ENCODE results near the gene SSUH2.
A peak's percentile ranks its signal among the peaks of the same experiment; 100 is the strongest.

The SSUH2 gene

DNA sequence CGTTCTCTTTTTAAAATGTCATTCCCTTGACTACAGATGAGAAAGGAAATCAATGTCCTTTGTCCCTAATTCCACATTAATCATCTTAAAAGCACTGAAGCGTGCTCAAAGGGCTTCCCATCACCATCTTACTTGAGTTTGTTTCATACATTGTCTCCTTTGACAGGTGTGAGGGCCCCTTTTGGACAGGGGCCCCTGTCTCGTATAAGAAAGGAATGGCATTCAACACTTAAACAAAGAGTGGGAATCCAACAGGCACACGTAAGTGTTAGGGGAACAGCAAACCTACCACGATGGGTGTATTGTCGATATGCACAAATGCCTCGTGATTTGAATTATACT, 5.0 kb downstream of the SSUH2 start:
- no peak for FAIRE-seq
- no peak for DNase-seq (ENCODE audit: insufficient read length, low spot score)
- no peak for TF ChIP-seq POLR2A (IDR thresholded peaks at IDR 0.05; ENCODE audit: low read depth, low read length)

DNA sequence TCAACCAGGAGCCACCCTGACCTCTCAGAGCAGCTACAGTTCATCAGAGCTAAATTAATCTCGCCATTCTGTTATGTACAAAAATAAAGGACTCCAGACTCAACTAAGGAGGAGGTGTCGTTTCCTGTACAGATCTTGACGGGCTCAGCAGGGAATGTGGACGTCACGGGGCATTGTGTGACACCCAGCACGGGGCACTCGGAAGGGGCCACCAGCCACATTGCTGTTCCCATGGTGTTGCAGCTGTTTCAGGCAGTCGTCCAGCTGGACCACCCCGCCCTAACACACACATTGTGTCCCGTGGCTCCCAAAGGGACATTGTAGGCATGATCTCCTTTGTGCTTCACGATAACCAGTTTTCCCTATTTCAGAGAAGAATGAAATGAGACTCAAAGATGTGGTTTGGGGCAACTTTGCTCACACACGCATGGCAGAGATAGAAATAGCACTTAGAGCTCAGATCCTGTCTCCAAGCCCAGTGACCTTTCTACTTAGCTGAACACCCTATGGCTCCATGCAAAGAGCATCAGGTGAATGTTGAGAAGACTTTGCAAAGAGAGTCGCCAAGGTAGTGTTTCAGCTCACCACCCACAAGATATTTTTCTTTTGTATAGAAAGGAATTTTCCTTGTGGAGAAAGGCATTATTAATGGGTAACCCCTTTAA, 5.5 kb downstream of the SSUH2 start:
- DNase-seq (ENCODE audit: insufficient read length, low spot score) (no peak), FAIRE-seq (no peak)
- TF ChIP-seq POLR2A (IDR thresholded peaks at IDR 0.05; ENCODE audit: low read depth, low read length), result no peak

DNA sequence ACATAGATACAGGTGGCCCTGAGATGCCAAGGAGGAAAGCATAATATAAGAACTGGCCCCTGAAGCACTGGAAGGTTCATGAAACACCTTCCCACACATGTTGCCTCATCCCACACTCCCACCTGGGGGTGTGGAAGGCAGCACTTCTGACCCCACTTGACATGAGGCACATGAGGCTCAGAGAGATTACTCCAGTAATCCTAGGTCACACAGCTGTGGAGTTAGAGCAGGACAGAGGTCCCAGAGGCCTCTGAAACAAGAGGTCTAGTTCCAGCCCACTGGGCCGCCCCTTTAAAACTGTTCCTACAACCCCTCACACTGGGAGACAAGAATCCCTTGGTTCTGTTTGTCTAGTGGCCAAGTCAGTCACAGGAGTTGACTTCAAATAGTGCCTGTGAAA, 7.2 kb downstream of the SSUH2 start:
- no peak for FAIRE-seq
- no peak for DNase-seq (ENCODE audit: insufficient read length, low spot score)
- TF ChIP-seq POLR2A (IDR thresholded peaks at IDR 0.05; ENCODE audit: low read depth, low read length), result no peak

DNA sequence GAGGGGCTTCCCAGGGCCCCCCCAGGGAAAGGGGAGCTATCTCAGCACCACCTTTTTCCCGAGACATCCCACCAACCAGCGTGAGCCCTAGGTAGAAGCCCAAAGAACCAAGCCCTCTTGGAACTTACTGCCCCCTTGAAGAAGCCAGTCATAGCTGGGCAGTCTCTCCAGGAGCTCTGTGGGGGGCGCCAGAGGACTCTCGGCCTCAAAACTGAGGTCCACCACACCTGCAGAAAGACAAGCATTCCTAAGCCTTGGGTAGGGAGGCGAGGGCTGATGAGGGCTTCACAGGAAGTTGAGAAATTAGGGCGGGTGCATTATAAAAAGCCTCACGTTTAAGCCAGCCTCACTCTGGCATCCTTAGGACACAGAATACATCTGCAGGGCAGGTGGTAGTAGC, 9.0 kb downstream of the SSUH2 start:
- DNase-seq (ENCODE audit: insufficient read length, low spot score), result no peak
- no peak for TF ChIP-seq POLR2A (IDR thresholded peaks at IDR 0.05; ENCODE audit: low read depth, low read length)
- no peak for FAIRE-seq

DNA sequence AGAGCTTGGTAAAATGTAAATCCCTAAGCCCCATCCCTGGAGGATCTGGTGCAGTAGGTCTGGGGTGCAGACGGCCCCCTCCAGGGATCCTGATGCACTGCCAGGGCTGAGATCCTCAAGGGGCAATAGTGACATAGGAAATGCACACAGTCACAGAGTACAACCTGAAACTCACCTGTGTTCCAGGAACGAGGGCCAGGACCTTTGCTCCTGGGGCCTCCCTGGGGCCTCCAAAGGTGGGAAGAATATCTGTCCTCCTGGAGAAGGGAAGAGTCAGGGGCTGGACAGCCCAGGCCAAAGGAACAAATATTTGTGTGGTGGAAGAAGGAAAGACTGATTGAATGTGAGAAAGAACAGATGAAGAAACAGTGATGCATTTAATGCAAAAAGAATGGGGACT, 9.5 kb downstream of the SSUH2 start:
- no peak for TF ChIP-seq POLR2A (IDR thresholded peaks at IDR 0.05; ENCODE audit: low read depth, low read length)
- DNase-seq (ENCODE audit: insufficient read length, low spot score) (no peak), FAIRE-seq (no peak)

DNA sequence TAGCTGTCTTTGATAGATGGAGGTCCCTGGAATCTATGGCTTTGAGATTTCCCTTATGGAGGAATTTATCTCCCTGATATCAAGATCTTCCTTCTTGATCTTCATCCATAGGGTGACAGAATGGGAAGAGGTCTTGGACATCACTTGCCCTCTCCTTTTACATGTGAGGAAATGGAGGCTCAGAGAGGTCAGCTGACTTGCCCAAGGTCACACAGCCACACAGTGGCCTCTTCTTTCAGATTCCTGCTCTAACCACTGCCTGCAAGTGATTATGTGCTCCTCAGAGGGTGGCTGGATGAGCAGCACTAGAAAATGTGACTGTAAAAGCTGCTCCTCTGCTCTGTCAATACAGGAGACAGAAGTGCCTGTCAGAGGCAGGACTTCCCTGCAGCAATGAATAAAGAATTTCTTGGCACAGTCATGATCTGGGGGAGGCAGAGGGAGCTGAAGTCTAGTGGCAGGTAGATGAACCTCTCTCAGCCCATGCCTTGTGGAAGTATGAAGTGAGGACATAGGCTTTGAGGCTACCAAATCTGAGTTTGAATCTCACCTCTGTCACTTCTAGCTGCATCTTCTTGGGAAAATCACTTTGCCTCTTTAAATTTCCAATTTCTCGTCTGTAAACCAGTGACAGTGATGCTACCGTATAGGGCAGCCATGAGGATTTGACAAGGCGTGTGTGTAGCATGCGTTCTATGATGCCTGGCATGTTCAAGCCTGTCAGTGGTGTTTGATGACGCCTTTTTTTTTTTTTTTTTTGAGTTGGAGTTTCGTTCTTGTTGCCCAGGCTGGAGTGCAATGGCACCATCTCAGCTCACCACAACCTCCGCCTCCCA, 12.0 kb downstream of the SSUH2 start:
- DNase-seq (ENCODE audit: insufficient read length, low spot score) (no peak), FAIRE-seq (no peak)
- TF ChIP-seq POLR2A (IDR thresholded peaks at IDR 0.05; ENCODE audit: low read depth, low read length), result no peak

DNA sequence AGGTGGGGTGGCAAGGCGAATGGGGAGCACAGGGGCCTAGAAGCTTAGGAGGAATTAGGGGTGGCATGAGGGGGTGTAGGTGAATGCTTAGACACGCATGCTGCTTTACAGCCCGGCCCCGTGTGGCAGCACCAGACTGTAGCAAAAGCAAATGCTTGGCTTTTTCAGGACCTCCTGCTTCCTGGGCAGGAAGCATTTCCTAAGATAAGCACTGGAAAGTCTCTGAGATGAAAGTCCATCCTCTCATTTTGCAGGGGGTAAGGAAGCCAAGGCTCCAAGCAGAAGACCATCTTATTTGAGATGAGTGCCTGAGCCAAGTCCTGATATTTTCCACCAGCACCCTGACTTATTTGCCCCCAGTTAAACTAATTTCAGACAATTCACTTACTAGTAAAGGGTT, 12.9 kb downstream of the SSUH2 start:
- no peak for DNase-seq (ENCODE audit: insufficient read length, low spot score)
- TF ChIP-seq POLR2A (IDR thresholded peaks at IDR 0.05; ENCODE audit: low read depth, low read length), result no peak
- FAIRE-seq, result no peak

DNA sequence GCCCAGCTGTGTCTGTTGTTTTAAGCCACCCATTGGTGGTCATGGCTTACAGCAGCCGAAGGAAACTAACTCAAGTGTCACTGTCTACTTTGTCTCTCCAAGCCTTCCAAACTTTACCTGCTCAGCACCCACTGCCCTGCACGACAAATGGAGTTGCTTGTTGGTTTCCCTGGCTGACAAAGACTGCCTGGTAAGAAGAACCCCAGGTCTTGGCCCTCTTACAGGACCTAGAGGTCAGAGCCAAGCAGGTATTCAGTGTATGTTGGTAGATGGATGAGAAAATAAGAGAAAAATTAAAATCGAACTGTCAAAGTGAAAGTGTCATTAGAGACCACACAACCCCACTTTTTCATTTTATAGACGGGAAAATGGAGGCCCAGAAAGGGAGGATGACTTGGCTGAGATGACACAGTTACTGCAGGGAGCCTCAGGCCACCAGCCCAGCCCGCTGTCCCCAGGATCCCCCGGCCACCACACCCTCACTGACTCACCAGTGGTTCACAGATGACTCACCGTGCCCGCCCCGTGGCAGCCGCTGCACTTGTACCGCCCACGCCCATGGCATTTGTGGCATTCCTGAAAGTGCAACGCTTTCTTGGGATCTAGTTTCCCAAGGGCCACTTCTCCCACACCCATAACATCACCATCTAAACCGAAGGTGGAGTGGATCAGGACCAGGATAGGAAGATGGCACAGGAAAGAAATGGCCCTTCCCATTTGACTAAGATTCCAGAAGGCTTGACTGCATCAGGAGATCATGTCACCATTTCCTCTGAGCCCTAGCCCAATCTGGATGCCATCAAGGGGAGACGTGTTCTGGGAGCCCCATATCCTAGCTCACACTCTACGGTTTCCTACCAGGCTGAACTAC, 15.2 kb downstream of the SSUH2 start:
- no peak for TF ChIP-seq POLR2A (IDR thresholded peaks at IDR 0.05; ENCODE audit: low read depth, low read length)
- FAIRE-seq (peak; percentile 38), DNase-seq (ENCODE audit: insufficient read length, low spot score) (peak; percentile 87)

DNA sequence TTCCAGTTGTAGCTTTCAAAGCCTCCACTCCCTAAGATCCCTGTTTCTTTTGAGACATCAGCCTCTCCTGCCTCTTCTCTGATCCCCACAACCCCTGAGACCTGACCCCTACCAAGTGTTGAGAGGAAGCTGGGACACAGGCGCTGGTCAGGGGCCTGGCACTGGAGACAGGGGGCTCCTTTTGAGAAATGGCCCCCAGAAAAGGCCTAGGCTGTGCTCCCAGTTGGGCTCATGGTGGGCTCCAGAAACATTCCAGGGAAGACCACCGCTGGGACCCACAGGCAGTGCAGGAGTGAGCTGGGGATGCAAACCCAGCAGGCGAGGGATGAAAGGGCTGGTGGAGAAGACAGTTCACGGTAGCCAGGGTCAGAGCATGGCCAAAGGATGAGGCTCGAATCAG, 16.6 kb downstream of the SSUH2 start:
- no peak for FAIRE-seq
- TF ChIP-seq POLR2A (IDR thresholded peaks at IDR 0.05; ENCODE audit: low read depth, low read length), result no peak
- no peak for DNase-seq (ENCODE audit: insufficient read length, low spot score)

DNA sequence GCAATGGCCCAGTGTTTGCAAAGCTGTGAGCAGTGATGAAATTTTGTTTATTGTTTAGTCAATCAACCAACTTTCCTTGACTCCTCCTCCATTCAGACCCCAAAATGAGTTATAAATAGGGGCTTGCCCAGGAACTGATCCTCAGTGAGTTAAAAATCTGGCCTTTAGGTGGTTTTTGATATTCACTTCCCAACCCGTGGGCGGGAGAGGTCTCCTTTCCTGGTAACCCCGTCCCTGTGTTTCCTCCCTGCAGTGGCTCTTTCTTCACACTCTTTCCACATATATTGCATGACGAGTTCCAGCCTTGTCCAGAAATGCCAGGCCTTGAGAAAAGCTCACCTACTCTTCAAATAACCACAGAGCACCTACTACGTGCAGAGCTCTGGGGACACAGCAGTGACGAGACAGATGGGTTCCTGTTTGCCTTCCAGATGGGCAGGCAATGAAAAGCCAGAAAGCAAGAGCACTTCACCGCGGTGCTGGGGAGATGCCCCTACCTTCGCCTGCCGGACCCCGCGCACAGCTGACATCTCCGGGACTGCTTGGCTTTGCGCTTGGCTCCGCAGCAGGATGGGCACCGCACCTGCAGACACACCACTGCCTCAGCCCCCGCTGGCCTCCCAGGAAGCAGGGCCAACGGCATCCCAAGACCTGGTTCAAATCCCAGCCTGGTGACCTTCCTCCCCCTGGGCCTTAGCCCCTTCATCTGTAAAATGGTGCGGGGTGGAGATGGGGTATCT, 17.2 kb downstream of the SSUH2 start:
- no peak for DNase-seq (ENCODE audit: insufficient read length, low spot score)
- FAIRE-seq, result no peak
- TF ChIP-seq POLR2A (IDR thresholded peaks at IDR 0.05; ENCODE audit: low read depth, low read length), result no peak

DNA sequence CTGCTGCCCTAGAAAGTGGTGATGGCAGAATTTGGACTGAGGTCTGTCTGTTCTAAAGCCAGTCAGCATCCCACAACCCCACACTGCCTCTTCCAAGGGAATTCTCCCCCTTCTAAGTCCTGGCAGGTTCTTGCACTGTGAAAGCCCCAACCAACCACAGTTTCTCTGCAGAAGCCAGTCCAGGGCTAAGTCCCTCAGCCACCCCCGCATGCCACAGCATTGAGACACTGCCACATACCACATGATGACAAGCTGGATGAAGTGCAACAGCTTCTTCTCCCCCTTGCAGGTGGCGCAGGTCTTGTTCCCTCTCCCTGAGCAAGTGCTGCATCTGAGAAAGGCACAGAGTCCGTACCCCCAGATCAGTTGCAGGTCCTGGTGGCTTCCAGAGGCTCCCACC, 18.6 kb downstream of the SSUH2 start:
- TF ChIP-seq POLR2A (IDR thresholded peaks at IDR 0.05; ENCODE audit: low read depth, low read length), result no peak
- FAIRE-seq (no peak), DNase-seq (ENCODE audit: insufficient read length, low spot score) (peak; percentile 19)

DNA sequence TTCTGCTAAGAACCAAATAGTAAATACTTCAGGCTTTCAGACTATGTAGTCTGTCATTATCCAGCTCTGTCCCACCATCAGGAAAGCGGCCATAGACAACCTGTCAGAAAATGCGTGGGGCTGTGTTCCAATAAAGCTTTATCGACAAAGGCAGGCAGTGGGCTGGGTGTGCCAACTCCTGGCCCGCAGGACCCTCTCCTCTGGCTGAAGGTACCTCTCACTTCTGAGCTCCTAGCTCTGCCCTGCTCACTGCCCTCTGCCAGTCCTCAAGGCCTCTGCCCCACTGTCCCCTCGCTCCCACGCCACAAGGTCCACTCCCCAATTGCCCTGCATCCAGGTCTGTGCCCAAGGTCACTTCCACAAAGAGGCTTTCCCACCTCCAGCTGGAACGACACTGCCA, 20.0 kb downstream of the SSUH2 start:
- no peak for DNase-seq (ENCODE audit: insufficient read length, low spot score)
- TF ChIP-seq POLR2A (IDR thresholded peaks at IDR 0.05; ENCODE audit: low read depth, low read length), result no peak
- FAIRE-seq, result no peak

DNA sequence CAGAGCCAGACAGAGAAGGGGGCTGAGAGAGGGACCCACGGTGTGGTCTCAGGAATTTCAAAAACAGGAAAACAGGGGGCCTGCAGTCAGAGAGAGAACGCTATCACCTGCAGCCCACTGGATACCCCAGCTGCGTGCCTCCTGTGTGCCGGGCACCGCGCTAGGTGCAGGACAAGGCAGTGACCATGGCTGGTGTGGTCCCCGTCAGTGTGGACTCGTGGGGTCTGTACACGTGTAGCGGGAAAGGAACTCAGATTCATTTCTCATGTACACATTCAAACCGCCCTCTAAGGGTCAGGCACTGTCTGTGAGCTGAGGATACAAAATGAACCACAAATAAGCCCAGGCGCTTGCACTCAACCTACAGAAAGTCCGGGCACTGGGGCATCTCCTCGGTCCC, 20.9 kb downstream of the SSUH2 start:
- FAIRE-seq (no peak), DNase-seq (ENCODE audit: insufficient read length, low spot score) (no peak)
- no peak for TF ChIP-seq POLR2A (IDR thresholded peaks at IDR 0.05; ENCODE audit: low read depth, low read length)

Measured in H54 (cell line).